K562 (cell line): Measurements from ENCODE around the gene RGPD8. TPM values are rescaled to one million over a fixed set of nuclear protein-coding genes. Genes with fewer than 3 reads are reported as not detected.
A peak's percentile ranks its signal among the peaks of the same experiment; 100 is the strongest.

Experiments used
- C11orf30 ChIP-seq: fragments of 450-650 bp; IDR thresholded peaks from 2 replicates; pipeline ENCODE4 v1.6.1; 2016; ENCODE audit warnings: low read depth, mild to moderate bottlenecking
- CHD2 ChIP-seq: IDR thresholded peaks from 2 replicates; pipeline ENCODE4 v1.6.1; 2011; ENCODE audit warnings: low read depth, low read length
- CUX1 ChIP-seq: fragments of 200-800 bp; sonication (Bioruptor generic); IDR thresholded peaks from 2 replicates; pipeline ENCODE4 v1.6.1; 2016; ENCODE audit warnings: missing genetic modification characterization, missing compliant biosample characterization
- ETV1 ChIP-seq: fragments of 450-650 bp; conservative IDR thresholded peaks from 2 replicates; pipeline ENCODE4 v1.6.1; 2016; ENCODE audit warnings: missing genetic modification characterization, control low read depth, low read depth, missing compliant biosample characterization
- HDAC8 ChIP-seq: fragments of 450-650 bp; IDR thresholded peaks from 2 replicates; pipeline ENCODE4 v1.6.1; 2016; ENCODE audit warnings: mild to moderate bottlenecking, missing genetic modification characterization, moderate library complexity, missing compliant biosample characterization
- HNRNPLL ChIP-seq: fragments of 200-400 bp; formaldehyde crosslinking; IDR thresholded peaks from 2 replicates; pipeline ENCODE4 v1.6.1; 2017; ENCODE audit warnings: low read length, low read depth, mild to moderate bottlenecking; ENCODE audit not compliant: poor library complexity, severe bottlenecking
- ILF3 ChIP-seq: fragments of 450-650 bp; IDR thresholded peaks from 2 replicates; pipeline ENCODE4 v1.6.1; 2018; ENCODE audit warnings: antibody characterized with exemption, mild to moderate bottlenecking, moderate library complexity, borderline replicate concordance
- MAFG ChIP-seq: fragments of 450-650 bp; conservative IDR thresholded peaks from 2 replicates; pipeline ENCODE4 v1.6.1; 2016; ENCODE audit warnings: missing genetic modification characterization, missing compliant biosample characterization
- MCM7 ChIP-seq, 2 experiments: fragments of 450-650 bp; IDR thresholded peaks; 2 replicates each; pipeline ENCODE4 v1.6.1; 2016 to 2018
- PML ChIP-seq: IDR thresholded peaks from 2 replicates; pipeline ENCODE4 v1.6.1; 2012; ENCODE audit warnings: low read length, inconsistent platforms
- SIRT6 ChIP-seq: IDR thresholded peaks from one replicate; pipeline ENCODE4 v1.6.1; 2012; ENCODE audit warnings: low read depth, mild to moderate bottlenecking, control low read depth, inconsistent platforms, low read length, moderate library complexity
- TAF1 ChIP-seq: IDR thresholded peaks from 2 replicates; pipeline ENCODE4 v1.6.1; 2011; ENCODE audit warnings: mild to moderate bottlenecking, low read length, moderate library complexity; ENCODE audit not compliant: insufficient read depth, control insufficient read depth, severe bottlenecking; ENCODE audit errors: extremely low read depth
- TAF9B ChIP-seq: fragments of 450-650 bp; IDR thresholded peaks from 2 replicates; pipeline ENCODE4 v1.6.1; 2018; ENCODE audit warnings: mild to moderate bottlenecking; ENCODE audit not compliant: partially characterized antibody
- WHSC1 ChIP-seq: IDR thresholded peaks from one replicate; pipeline ENCODE4 v1.6.1; 2012; ENCODE audit warnings: low read length, control low read depth, inconsistent platforms
- ZBTB2 ChIP-seq: fragments of 450-650 bp; IDR thresholded peaks from 2 replicates; pipeline ENCODE4 v1.6.1; 2016; ENCODE audit warnings: antibody characterized with exemption
- ZKSCAN1 ChIP-seq: fragments of 150-350 bp; IDR thresholded peaks from 2 replicates; pipeline ENCODE4 v1.6.1; 2016; ENCODE audit warnings: low read depth, low read length
- polyA plus RNA-seq, 8 experiments: library from polyadenylated mRNA; depleted of rRNA in 4 of 8; stranded (reverse) in 5 of 8; unstranded in 3 of 8; fragments of >200 nt; fragmentation: Nextera tagmentation in 2 of 8; fragmentation: Illumina TruSeq in 1 of 8; extraction: Ambion mirVana in 2 of 8; extraction: Trizol in 1 of 8; gene quantifications; 2 replicates each; pipeline versions ENCODE4 v1.2.1 to v1.2.3, GENCODE V29; 2011 to 2014; ENCODE audit warnings: inconsistent platforms in 1 of 8, missing spikeins in 1 of 8
- total RNA-seq, 7 experiments: library from RNA; depleted of rRNA in 6 of 7; stranded (reverse); fragments of >200 nt in 6 of 7; fragmentation: Illumina TruSeq in 2 of 7; extraction: Trizol in 2 of 7; gene quantifications; 2 replicates each; pipeline versions ENCODE4 v1.2.1 to v1.2.3, GENCODE V29; 2011 to 2021; ENCODE audit warnings: low replicate concordance in 1 of 7
- TF ChIP-seq, protein P1 (sequence below): fragments of 450-650 bp; conservative IDR thresholded peaks from 2 replicates; pipeline ENCODE4 v1.6.1; 2016; ENCODE audit warnings: missing genetic modification characterization, low read depth, mild to moderate bottlenecking, control low read depth, missing compliant biosample characterization
- TF ChIP-seq, protein P2 (sequence below): fragments of 450-650 bp; formaldehyde crosslinking; IDR thresholded peaks from 2 replicates; pipeline ENCODE4 v1.4.0; 2020; ENCODE audit warnings: mild to moderate bottlenecking, moderate library complexity

RGPD8 gene
- total and polyA plus RNA-seq, 9 of the 15 experiments (the other 6 are each of a cell fraction or from before 2014, with no cell fraction given): 0.03 to 0.47 (median 0.12) TPM; not detected in 1

DNA sequence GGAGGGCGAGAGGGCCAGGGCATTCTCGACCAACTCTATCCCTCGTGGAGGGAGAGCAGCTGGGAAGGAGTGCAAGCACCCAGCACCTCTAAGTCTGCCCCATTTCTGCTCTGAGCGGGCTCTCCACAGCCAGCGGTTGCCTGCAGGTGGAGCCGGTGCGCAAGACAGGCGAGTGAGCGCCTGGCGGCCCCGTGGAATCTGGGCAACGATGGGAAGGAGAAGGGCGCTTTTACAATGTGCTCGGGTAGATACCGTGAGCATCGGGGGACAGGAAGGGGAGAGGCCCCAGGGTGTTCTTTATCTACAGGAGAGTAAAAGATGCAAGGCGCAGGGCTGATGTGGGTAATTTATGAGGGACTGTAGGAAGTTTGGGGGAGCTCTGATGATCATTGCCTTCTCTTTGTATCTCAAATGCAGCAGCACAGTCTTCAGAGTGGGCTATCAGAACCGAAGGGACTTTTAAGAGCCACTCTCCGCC, 47.6 kb upstream of the RGPD8 start (continued):
- TF ChIP-seq ETV1 (peak; percentile 50; the same call in 1 of the 2 replicates), TAF1 (peak; percentile 62), CUX1 (no peak), HNRNPLL (peak; percentile 19), SIRT6 (no peak), TAF9B (no peak), MCM7 (IDR thresholded peaks at IDR 0.05) (no peak), PML (no peak), HDAC8 (no peak), C11orf30 (no peak), ZBTB2 (no peak), WHSC1 (no peak), ILF3 (no peak), CHD2 (0 out of 2 replicates have a peak, but pooled peaks have one; percentile 25), ZKSCAN1 (no peak), MAFG (tag) (no peak)
- TF ChIP-seq, protein P1, sequence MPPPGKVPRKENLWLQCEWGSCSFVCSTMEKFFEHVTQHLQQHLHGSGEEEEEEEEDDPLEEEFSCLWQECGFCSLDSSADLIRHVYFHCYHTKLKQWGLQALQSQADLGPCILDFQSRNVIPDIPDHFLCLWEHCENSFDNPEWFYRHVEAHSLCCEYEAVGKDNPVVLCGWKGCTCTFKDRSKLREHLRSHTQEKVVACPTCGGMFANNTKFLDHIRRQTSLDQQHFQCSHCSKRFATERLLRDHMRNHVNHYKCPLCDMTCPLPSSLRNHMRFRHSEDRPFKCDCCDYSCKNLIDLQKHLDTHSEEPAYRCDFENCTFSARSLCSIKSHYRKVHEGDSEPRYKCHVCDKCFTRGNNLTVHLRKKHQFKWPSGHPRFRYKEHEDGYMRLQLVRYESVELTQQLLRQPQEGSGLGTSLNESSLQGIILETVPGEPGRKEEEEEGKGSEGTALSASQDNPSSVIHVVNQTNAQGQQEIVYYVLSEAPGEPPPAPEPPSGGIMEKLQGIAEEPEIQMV: no peak
- TF ChIP-seq, protein P2, sequence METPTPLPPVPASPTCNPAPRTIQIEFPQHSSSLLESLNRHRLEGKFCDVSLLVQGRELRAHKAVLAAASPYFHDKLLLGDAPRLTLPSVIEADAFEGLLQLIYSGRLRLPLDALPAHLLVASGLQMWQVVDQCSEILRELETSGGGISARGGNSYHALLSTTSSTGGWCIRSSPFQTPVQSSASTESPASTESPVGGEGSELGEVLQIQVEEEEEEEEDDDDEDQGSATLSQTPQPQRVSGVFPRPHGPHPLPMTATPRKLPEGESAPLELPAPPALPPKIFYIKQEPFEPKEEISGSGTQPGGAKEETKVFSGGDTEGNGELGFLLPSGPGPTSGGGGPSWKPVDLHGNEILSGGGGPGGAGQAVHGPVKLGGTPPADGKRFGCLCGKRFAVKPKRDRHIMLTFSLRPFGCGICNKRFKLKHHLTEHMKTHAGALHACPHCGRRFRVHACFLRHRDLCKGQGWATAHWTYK (CRISPR knock-in tag): 0 out of 2 replicates have a peak, but pooled peaks have one; percentile 50
